HG02884 (cell line): ENCODE measurements around the gene PCSK4.

Experiments used
- ATAC-seq: cut with Tn5 transposase; IDR thresholded peaks from one replicate; pipeline ENCODE4 v1.9.1; 2021; ENCODE audit warnings: mild to moderate bottlenecking, moderate library complexity; ENCODE audit not compliant: unreplicated experiment

PCSK4 gene

GRCh38 chr19:1472231-1473084, 17.7 kb downstream of the PCSK4 start:
- no peak for ATAC-seq

GRCh38 chr19:1471515-1472160, 18.5 kb downstream of the PCSK4 start:
- no peak for ATAC-seq

GRCh38 chr19:1471010-1471514, 19.1 kb downstream of the PCSK4 start:
- no peak for ATAC-seq

GRCh38 chr19:1470305-1471009, 19.7 kb downstream of the PCSK4 start:
- ATAC-seq = no peak

GRCh38 chr19:1470055-1470304, 20.2 kb downstream of the PCSK4 start:
- no peak for ATAC-seq

GRCh38 chr19:1469255-1470054, 20.7 kb downstream of the PCSK4 start:
- ATAC-seq = no peak

- no peak for ATAC-seq
Measured at GRCh38 chr19:1468821-1469254, 21.3 kb downstream of the PCSK4 start.

GRCh38 chr19:1468274-1468820, 21.8 kb downstream of the PCSK4 start:
- no peak for ATAC-seq

GRCh38 chr19:1467490-1468273, 22.5 kb downstream of the PCSK4 start:
- ATAC-seq = no peak

GRCh38 chr19:1467215-1467489, 23.0 kb downstream of the PCSK4 start:
- ATAC-seq = no peak

GRCh38 chr19:1466461-1467214, 23.5 kb downstream of the PCSK4 start:
- ATAC-seq = no peak

- ATAC-seq = no peak
Measured at GRCh38 chr19:1466018-1466460, 24.1 kb downstream of the PCSK4 start.

GRCh38 chr19:1465191-1466016, 24.7 kb downstream of the PCSK4 start:
- no peak for ATAC-seq

- ATAC-seq = no peak
Measured at GRCh38 chr19:1461862-1462261, 28.3 kb downstream of the PCSK4 start.

- no peak for ATAC-seq
Measured at GRCh38 chr19:1460033-1460995, 29.8 kb downstream of the PCSK4 start.

GRCh38 chr19:1459479-1459878, 30.7 kb downstream of the PCSK4 start:
- ATAC-seq = no peak

GRCh38 chr19:1457892-1458291, 32.3 kb downstream of the PCSK4 start:
- no peak for ATAC-seq
